Measurements from ENCODE around the gene MGAT2. TPM values are rescaled to one million over a fixed set of nuclear protein-coding genes. Genes with fewer than 3 reads are reported as not detected.

The MGAT2 gene
- total and polyA plus RNA-seq, 9 of the 15 experiments (the other 6 are each of a cell fraction or from before 2014, with no cell fraction given): 0.03 to 33.3 (median 24.6) TPM; not detected in 1

DNA sequence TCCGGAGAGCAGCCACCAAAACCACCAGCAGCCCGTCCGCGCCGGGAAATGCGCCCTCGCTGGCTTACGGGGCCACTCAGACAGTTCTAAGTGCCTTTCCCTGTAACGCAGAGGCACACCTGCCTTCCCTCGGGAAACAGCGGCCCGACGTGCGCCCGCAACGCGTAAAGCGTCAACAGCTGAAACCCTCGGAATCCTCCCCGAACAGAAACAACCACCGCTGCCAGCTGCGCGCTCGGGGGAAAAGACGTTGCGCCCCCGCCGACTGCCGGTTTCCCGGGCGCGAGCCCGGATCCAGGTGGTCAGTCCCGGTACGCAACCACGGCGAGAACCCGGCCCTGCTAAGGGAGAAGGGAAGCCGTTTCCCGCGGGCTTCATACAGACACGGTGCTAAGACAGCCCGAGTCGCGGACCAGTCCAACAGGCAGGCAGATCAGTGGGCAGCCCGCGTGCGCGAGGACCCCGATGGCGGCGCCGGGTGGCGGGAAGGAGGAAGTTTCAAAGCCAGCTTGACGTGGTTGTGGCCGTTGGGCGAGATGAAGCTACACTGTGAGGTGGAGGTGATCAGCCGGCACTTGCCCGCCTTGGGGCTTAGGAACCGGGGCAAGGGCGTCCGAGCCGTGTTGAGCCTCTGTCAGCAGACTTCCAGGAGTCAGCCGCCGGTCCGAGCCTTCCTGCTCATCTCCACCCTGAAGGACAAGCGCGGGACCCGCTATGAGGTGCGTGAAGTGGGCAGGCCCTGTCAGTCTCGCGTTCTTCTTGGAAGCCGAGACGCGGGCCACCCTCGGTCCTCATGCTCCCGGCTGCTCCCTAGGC, 21.9 kb upstream of the MGAT2 start, which contains the start of gene LRR1 (continued):
- peak; percentile 92; the same call in 1 of the 2 replicates for TF ChIP-seq PHF8 (IDR thresholded peaks at IDR 0.05; ENCODE audit: borderline replicate concordance, low read length)
- TF ChIP-seq, protein P1, sequence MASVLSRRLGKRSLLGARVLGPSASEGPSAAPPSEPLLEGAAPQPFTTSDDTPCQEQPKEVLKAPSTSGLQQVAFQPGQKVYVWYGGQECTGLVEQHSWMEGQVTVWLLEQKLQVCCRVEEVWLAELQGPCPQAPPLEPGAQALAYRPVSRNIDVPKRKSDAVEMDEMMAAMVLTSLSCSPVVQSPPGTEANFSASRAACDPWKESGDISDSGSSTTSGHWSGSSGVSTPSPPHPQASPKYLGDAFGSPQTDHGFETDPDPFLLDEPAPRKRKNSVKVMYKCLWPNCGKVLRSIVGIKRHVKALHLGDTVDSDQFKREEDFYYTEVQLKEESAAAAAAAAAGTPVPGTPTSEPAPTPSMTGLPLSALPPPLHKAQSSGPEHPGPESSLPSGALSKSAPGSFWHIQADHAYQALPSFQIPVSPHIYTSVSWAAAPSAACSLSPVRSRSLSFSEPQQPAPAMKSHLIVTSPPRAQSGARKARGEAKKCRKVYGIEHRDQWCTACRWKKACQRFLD (CRISPR knock-in tag; IDR thresholded peaks at IDR 0.05): peak; percentile 73
- TF ChIP-seq, protein P2, sequence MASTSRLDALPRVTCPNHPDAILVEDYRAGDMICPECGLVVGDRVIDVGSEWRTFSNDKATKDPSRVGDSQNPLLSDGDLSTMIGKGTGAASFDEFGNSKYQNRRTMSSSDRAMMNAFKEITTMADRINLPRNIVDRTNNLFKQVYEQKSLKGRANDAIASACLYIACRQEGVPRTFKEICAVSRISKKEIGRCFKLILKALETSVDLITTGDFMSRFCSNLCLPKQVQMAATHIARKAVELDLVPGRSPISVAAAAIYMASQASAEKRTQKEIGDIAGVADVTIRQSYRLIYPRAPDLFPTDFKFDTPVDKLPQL (IDR thresholded peaks at IDR 0.05; ENCODE audit: extremely low read depth, insufficient read length): peak; percentile 19
- peak; percentile 11 for TF ChIP-seq BRD9 (IDR thresholded peaks at IDR 0.05; ENCODE audit: low read depth, partially characterized antibody)
- TF ChIP-seq HDAC1 (IDR thresholded peaks at IDR 0.05): peak in 1 of 2 experiments; percentile 57; a peak in 2 of 4 replicates
- peak; percentile 90 for TF ChIP-seq SUPT5H (IDR thresholded peaks at IDR 0.05)
- TF ChIP-seq ATF7 (IDR thresholded peaks at IDR 0.05): peak; percentile 46; the same call in 1 of the 2 replicates
- peak; percentile 53 for TF ChIP-seq PHF20 (IDR thresholded peaks at IDR 0.05; ENCODE audit: partially characterized antibody)
- no peak for TF ChIP-seq ZNF354B (CRISPR knock-in tag; IDR thresholded peaks at IDR 0.05)
- TF ChIP-seq NUFIP1 (IDR thresholded peaks at IDR 0.05; ENCODE audit: partially characterized antibody): no peak
- TF ChIP-seq BHLHE40 (IDR thresholded peaks at IDR 0.05; ENCODE audit: low read length): 0 out of 2 replicates have a peak, but pooled peaks have one; percentile 1
- TF ChIP-seq, protein P3, sequence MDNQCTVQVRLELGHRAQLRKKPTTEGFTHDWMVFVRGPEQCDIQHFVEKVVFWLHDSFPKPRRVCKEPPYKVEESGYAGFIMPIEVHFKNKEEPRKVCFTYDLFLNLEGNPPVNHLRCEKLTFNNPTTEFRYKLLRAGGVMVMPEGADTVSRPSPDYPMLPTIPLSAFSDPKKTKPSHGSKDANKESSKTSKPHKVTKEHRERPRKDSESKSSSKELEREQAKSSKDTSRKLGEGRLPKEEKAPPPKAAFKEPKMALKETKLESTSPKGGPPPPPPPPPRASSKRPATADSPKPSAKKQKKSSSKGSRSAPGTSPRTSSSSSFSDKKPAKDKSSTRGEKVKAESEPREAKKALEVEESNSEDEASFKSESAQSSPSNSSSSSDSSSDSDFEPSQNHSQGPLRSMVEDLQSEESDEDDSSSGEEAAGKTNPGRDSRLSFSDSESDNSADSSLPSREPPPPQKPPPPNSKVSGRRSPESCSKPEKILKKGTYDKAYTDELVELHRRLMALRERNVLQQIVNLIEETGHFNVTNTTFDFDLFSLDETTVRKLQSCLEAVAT (IDR thresholded peaks at IDR 0.05): no peak; a peak in 1 of 4 replicates
- TF ChIP-seq TCF7 (IDR thresholded peaks at IDR 0.05; ENCODE audit: borderline replicate concordance): no peak
- TF ChIP-seq JUNB (CRISPR knock-in tag; conservative IDR thresholded peaks at IDR 0.05): no peak
- TF ChIP-seq E2F3 (CRISPR knock-in tag; IDR thresholded peaks at IDR 0.05): peak; percentile 71; the same call in 1 of the 2 replicates
- TF ChIP-seq PCBP1 (IDR thresholded peaks at IDR 0.05; ENCODE audit: low read depth, low read length, poor library complexity, severe bottlenecking): peak; percentile 30
- TF ChIP-seq, protein P4, sequence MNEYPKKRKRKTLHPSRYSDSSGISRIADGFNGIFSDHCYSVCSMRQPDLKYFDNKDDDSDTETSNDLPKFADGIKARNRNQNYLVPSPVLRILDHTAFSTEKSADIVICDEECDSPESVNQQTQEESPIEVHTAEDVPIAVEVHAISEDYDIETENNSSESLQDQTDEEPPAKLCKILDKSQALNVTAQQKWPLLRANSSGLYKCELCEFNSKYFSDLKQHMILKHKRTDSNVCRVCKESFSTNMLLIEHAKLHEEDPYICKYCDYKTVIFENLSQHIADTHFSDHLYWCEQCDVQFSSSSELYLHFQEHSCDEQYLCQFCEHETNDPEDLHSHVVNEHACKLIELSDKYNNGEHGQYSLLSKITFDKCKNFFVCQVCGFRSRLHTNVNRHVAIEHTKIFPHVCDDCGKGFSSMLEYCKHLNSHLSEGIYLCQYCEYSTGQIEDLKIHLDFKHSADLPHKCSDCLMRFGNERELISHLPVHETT (CRISPR knock-in tag; conservative IDR thresholded peaks at IDR 0.05 in 1 of 2, IDR thresholded peaks at IDR 0.05 in 1 of 2): peak in 1 of 2 experiments; percentile 73; a peak in 2 of 4 replicates
- TF ChIP-seq ZNF212 (CRISPR knock-in tag; IDR thresholded peaks at IDR 0.05): no peak
- no peak for TF ChIP-seq ZNF124 (CRISPR knock-in tag; IDR thresholded peaks at IDR 0.05)
- TF ChIP-seq RBM14 (IDR thresholded peaks at IDR 0.05; ENCODE audit: borderline replicate concordance, insufficient read depth, low read depth, low read length): 0 out of 2 replicates have a peak, but pooled peaks have one; percentile 73
- TF ChIP-seq, protein P5, sequence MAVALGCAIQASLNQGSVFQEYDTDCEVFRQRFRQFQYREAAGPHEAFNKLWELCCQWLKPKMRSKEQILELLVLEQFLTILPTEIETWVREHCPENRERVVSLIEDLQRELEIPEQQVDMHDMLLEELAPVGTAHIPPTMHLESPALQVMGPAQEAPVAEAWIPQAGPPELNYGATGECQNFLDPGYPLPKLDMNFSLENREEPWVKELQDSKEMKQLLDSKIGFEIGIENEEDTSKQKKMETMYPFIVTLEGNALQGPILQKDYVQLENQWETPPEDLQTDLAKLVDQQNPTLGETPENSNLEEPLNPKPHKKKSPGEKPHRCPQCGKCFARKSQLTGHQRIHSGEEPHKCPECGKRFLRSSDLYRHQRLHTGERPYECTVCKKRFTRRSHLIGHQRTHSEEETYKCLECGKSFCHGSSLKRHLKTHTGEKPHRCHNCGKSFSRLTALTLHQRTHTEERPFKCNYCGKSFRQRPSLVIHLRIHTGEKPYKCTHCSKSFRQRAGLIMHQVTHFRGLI (CRISPR knock-in tag; IDR thresholded peaks at IDR 0.05): no peak

All from K562 (cell line).